H9 (cell line): Measurements from ENCODE around the gene NT5C2. TPM values are rescaled to one million over a fixed set of nuclear protein-coding genes. Genes with fewer than 3 reads are reported as not detected.

Source experiments
- DNase-seq: peaks from one replicate; pipeline ENCODE4 v3.0.0-alpha.2; 2017
- H2AFZ ChIP-seq: one replicate; pipeline ENCODE4 v1.6.1; 2013; ENCODE audit warnings: mild to moderate bottlenecking, low read length, control low read depth, moderate library complexity
- H2AK5ac ChIP-seq: 2 replicates; pipeline ENCODE4 v1.6.1; 2013; ENCODE audit warnings: low read length, control low read depth, mixed read lengths; ENCODE audit not compliant: insufficient read length
- H2BK120ac ChIP-seq: one replicate; pipeline ENCODE4 v1.6.1; 2013; ENCODE audit warnings: low read depth, mild to moderate bottlenecking, low read length, control low read depth, inconsistent platforms; ENCODE audit not compliant: poor library complexity, severe bottlenecking
- H2BK12ac ChIP-seq: 2 replicates; pipeline ENCODE4 v1.6.1; 2013; ENCODE audit warnings: low read length, control low read depth, mixed read lengths, low read depth; ENCODE audit not compliant: insufficient read length
- H2BK15ac ChIP-seq: 2 replicates; pipeline ENCODE4 v1.6.1; 2013; ENCODE audit warnings: low read depth, low read length, control low read depth
- H2BK20ac ChIP-seq: one replicate; pipeline ENCODE4 v1.6.1; 2013; ENCODE audit warnings: low read depth, mild to moderate bottlenecking, low read length, control low read depth, inconsistent platforms; ENCODE audit not compliant: poor library complexity, severe bottlenecking
- H2BK5ac ChIP-seq: 2 replicates; pipeline ENCODE4 v1.6.1; 2013; ENCODE audit warnings: low read length, control low read depth, mixed read lengths; ENCODE audit not compliant: insufficient read length
- H3K14ac ChIP-seq: 2 replicates; pipeline ENCODE4 v1.6.1; 2013; ENCODE audit warnings: low read length, control low read depth; ENCODE audit not compliant: insufficient read depth
- H3K18ac ChIP-seq: 2 replicates; pipeline ENCODE4 v1.6.1; 2013; ENCODE audit warnings: low read depth, mild to moderate bottlenecking, mixed read lengths, low read length, control low read depth; ENCODE audit not compliant: insufficient read length
- H3K23ac ChIP-seq: 2 replicates; pipeline ENCODE4 v1.6.1; 2013; ENCODE audit warnings: low read length, control low read depth, mixed read lengths, low read depth; ENCODE audit not compliant: insufficient read length
- H3K23me2 ChIP-seq: 2 replicates; pipeline ENCODE4 v1.6.1; 2013; ENCODE audit warnings: low read depth, mild to moderate bottlenecking, mixed read lengths, low read length, control low read depth; ENCODE audit not compliant: insufficient read length, poor library complexity, severe bottlenecking
- H3K27ac ChIP-seq: 2 replicates; pipeline ENCODE4 v1.5.1; 2013; ENCODE audit warnings: low read length, control low read depth, mixed read lengths, low read depth; ENCODE audit not compliant: insufficient read length
- H3K27me3 ChIP-seq: 2 replicates; pipeline ENCODE4 v1.6.1; 2013; ENCODE audit warnings: low read length, control low read depth, inconsistent platforms; ENCODE audit not compliant: insufficient read depth
- H3K4ac ChIP-seq: 2 replicates; pipeline ENCODE4 v1.6.1; 2013; ENCODE audit warnings: low read depth, mild to moderate bottlenecking, control low read depth, inconsistent platforms, low read length, moderate library complexity
- H3K4me1 ChIP-seq: 2 replicates; pipeline ENCODE4 v1.6.1; 2013; ENCODE audit warnings: low read length, control low read depth, inconsistent platforms; ENCODE audit not compliant: insufficient read depth
- H3K4me2 ChIP-seq: 2 replicates; pipeline ENCODE4 v1.6.1; 2013; ENCODE audit warnings: low read length, control low read depth, mixed read lengths; ENCODE audit not compliant: insufficient read length, insufficient read depth
- H3K56ac ChIP-seq: 2 replicates; pipeline ENCODE4 v1.6.1; 2013; ENCODE audit warnings: low read depth, mild to moderate bottlenecking, mixed read lengths, low read length, control low read depth; ENCODE audit not compliant: insufficient read length
- H3K79me1 ChIP-seq: 2 replicates; pipeline ENCODE4 v1.6.1; 2013; ENCODE audit warnings: low read depth, mild to moderate bottlenecking, moderate library complexity, low read length, control low read depth, inconsistent platforms; ENCODE audit not compliant: insufficient read depth, poor library complexity, severe bottlenecking
- H3K79me2 ChIP-seq: 2 replicates; pipeline ENCODE4 v1.6.1; 2013; ENCODE audit warnings: low read length, control low read depth, inconsistent platforms; ENCODE audit not compliant: insufficient read depth
- H3K9ac ChIP-seq: 2 replicates; pipeline ENCODE4 v1.6.1; 2013; ENCODE audit warnings: low read length, control low read depth, mixed read lengths; ENCODE audit not compliant: insufficient read length; ENCODE audit errors: extremely low read depth
- H3K9me3 ChIP-seq: one replicate; pipeline ENCODE4 v1.6.1; 2013; ENCODE audit warnings: low read depth, low read length, inconsistent platforms; ENCODE audit not compliant: control insufficient read depth
- H3T11ph ChIP-seq: one replicate; pipeline ENCODE4 v1.6.1; 2013; ENCODE audit warnings: mild to moderate bottlenecking, low read length, control low read depth, inconsistent platforms
- H4K20me1 ChIP-seq: one replicate; pipeline ENCODE4 v1.6.1; 2013; ENCODE audit not compliant: control insufficient read depth, insufficient read length, insufficient read depth
- H4K5ac ChIP-seq: 2 replicates; pipeline ENCODE4 v1.6.1; 2013; ENCODE audit warnings: low read depth, mild to moderate bottlenecking, mixed read lengths, low read length, control low read depth; ENCODE audit not compliant: insufficient read length
- H4K8ac ChIP-seq: replicated peaks from 2 replicates; pipeline ENCODE4 v1.6.1; 2013; ENCODE audit warnings: low read length, control low read depth, mixed read lengths, low read depth; ENCODE audit not compliant: insufficient read length
- H4K91ac ChIP-seq: 2 replicates; pipeline ENCODE4 v1.6.1; 2013; ENCODE audit warnings: low read depth, mild to moderate bottlenecking, moderate library complexity, mixed read lengths, low read length, control low read depth; ENCODE audit not compliant: insufficient read length
- H3K27ac Mint-ChIP-seq, 3 experiments: 2 replicates in 2 of 3; 3 replicates in 1 of 3; pipeline ENCODE4 v1.8.0; 2020 to 2021; ENCODE audit warnings: mixed read lengths in 3 of 3, mild to moderate bottlenecking in 1 of 3, moderate library complexity in 1 of 3
- H3K27me3 Mint-ChIP-seq: 2 replicates; pipeline ENCODE4 v1.8.0; 2021; ENCODE audit warnings: low read depth, mild to moderate bottlenecking, moderate library complexity, mixed read lengths
- H3K36me3 Mint-ChIP-seq, 3 experiments: 2 replicates in 2 of 3; 3 replicates in 1 of 3; pipeline ENCODE4 v1.8.0; 2020 to 2021; ENCODE audit warnings: low read depth in 3 of 3, mixed read lengths in 3 of 3; ENCODE audit not compliant: insufficient read depth in 1 of 3
- H3K4me1 Mint-ChIP-seq, 2 experiments: 2 replicates each; pipeline ENCODE4 v1.8.0; 2020; ENCODE audit warnings: mixed read lengths in 2 of 2
- H3K4me3 Mint-ChIP-seq, 2 experiments: 2 replicates in 1 of 2; 3 replicates in 1 of 2; pipeline ENCODE4 v1.8.0; 2020 to 2021; ENCODE audit warnings: mild to moderate bottlenecking in 2 of 2, mixed read lengths in 2 of 2, moderate library complexity in 1 of 2
- H3K9me3 Mint-ChIP-seq, 2 experiments: 2 replicates in 1 of 2; 3 replicates in 1 of 2; pipeline ENCODE4 v1.8.0; 2020; ENCODE audit warnings: mild to moderate bottlenecking in 2 of 2, mixed read lengths in 2 of 2, moderate library complexity in 1 of 2
- WGBS: extraction: QIAGEN DNeasy Blood & Tissue Kit; methylation state at CpG from one replicate; pipeline ENCODE4 v1.1.7; 2013; ENCODE audit warnings: missing lambda C conversion rate, low lambda C conversion rate, mixed read lengths; ENCODE audit not compliant: insufficient read length; ENCODE audit errors: extremely low coverage; 5-methylcytosine and 5-hydroxymethylcytosine counted together
- total RNA-seq: library from RNA; stranded (reverse); gene quantifications from 2 replicates; pipeline ENCODE4 v1.2.1, GENCODE V29; 2021
- TF ChIP-seq, protein P1 (sequence below): fragments of 200-600 bp; sonication (generic); conservative IDR thresholded peaks from 3 replicates; pipeline ENCODE4 v1.8.0; 2021; ENCODE audit warnings: antibody characterized with exemption, mild to moderate bottlenecking

The NT5C2 gene
- total RNA-seq, 1 experiment from 2014 or later: 69.6 TPM

DNA sequence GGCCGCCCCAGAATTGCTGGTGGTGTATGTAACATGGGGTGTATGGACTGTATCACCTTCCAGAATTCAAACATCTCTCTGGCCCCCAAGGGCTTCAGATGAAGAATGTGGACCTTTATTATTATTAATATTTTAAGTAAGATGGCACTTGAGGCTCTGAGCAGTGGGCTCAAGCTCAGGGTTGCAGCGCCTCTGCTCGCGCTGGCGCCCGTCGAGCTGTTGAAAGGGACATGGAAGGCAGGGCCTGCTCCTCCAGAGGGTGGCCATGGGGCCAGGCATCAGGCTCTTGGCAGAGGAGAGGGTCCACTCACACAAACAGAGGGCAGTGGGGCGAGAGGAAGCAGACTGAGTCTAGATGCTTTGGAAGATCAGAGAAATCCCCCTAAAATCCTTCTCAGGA is 120.2 kb downstream of the NT5C2 start:
- Histone ChIP-seq H3K4me1 (no peaks in the 10 kb centered on the region), H3K14ac (no peak overlapping the region; the same call in 1 of the 2 replicates), H3K4me2 (no peak overlapping the region), H2AFZ (no peak overlapping the region), H4K8ac (no peak overlapping the region), H3K56ac (no peak overlapping the region), H2BK5ac (no peak overlapping the region), H2BK15ac (no peak overlapping the region), H3K9me3 (no peaks in the 10 kb centered on the region), H4K20me1 (no peaks in the 10 kb centered on the region), H3K9ac (no peak overlapping the region), H3K79me1 (no peaks in the 10 kb centered on the region), H2BK12ac (no peak overlapping the region), H3K4ac (no peak overlapping the region), H3T11ph (no peak overlapping the region), H3K79me2 (no peaks in the 10 kb centered on the region), H3K27ac (no peak overlapping the region), H3K27me3 (no peaks in the 10 kb centered on the region), H2BK120ac (no peak overlapping the region), H3K23ac (no peak overlapping the region), H4K91ac (no peak overlapping the region), H2BK20ac (no peak overlapping the region), H3K23me2 (no peaks in the 10 kb centered on the region), H4K5ac (no peak overlapping the region), H3K18ac (no peak overlapping the region), H2AK5ac (no peak overlapping the region)
- Mint-ChIP-seq H3K27me3 (no peaks in the 10 kb centered on the region), H3K36me3 (peaks cover 11 to 20% (median 16%) of the 10 kb centered on the region in 3 experiments; a peak in 6 of 7 replicates), H3K9me3 (no peaks in the 10 kb centered on the region), H3K27ac (no peak overlapping the region), H3K4me1 (peaks cover 4% of the 10 kb centered on the region in 2 experiments; a peak in 2 of 4 replicates), H3K4me3 (no peak overlapping the region)
- no CpG with 5 or more reads among the region's 8 CpGs for WGBS
- TF ChIP-seq, protein P1, sequence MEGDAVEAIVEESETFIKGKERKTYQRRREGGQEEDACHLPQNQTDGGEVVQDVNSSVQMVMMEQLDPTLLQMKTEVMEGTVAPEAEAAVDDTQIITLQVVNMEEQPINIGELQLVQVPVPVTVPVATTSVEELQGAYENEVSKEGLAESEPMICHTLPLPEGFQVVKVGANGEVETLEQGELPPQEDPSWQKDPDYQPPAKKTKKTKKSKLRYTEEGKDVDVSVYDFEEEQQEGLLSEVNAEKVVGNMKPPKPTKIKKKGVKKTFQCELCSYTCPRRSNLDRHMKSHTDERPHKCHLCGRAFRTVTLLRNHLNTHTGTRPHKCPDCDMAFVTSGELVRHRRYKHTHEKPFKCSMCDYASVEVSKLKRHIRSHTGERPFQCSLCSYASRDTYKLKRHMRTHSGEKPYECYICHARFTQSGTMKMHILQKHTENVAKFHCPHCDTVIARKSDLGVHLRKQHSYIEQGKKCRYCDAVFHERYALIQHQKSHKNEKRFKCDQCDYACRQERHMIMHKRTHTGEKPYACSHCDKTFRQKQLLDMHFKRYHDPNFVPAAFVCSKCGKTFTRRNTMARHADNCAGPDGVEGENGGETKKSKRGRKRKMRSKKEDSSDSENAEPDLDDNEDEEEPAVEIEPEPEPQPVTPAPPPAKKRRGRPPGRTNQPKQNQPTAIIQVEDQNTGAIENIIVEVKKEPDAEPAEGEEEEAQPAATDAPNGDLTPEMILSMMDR: no peak
- no peak for DNase-seq
